ENCODE results near the gene EP400. TPM values are rescaled to one million over a fixed set of nuclear protein-coding genes. Genes with fewer than 3 reads are reported as not detected.

EP400 gene
- total and polyA plus RNA-seq, 9 of the 15 experiments (the other 6 are each of a cell fraction or from before 2014, with no cell fraction given): 4.5 to 58.0 (median 7.0) TPM

DNA sequence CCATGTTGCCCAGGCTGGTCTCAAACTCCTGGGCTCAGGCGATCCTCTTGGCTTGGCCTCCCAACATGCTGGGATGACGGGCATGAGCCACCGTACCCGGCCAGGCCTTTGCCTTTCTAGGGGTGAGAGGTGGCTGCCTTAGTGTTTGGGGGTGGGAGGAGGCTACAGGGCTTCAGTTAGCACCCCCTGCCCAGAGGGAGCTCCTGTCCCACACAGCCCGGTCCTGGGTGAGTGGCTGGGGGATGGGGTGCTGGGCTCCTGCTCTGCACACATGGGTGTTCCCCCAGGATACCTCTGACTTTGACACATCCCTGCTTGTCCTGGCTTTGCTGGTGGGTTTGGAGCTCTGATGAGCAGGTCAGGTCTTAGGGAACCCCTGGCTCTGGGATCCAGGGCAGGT lies 45.4 kb upstream of the EP400 start (continued):
- TF ChIP-seq E2F3 (CRISPR knock-in tag; IDR thresholded peaks at IDR 0.05) (no peak), TCF7L2 (IDR thresholded peaks at IDR 0.05; ENCODE audit: low read depth, low read length) (no peak), ZFP30 (CRISPR knock-in tag; IDR thresholded peaks at IDR 0.05; ENCODE audit: borderline replicate concordance) (no peak), KLF16 (IDR thresholded peaks at IDR 0.05) (no peak), SMARCB1 (IDR thresholded peaks at IDR 0.05; ENCODE audit: insufficient read length, low read depth) (no peak), POLR2AphosphoS2 (IDR thresholded peaks at IDR 0.05; ENCODE audit: low read length) (no peak), ETV1 (tag; conservative IDR thresholded peaks at IDR 0.05; ENCODE audit: low read depth) (no peak), SMAD4 (CRISPR knock-in tag; conservative IDR thresholded peaks at IDR 0.05) (no peak), TAF7 (tag; IDR thresholded peaks at IDR 0.05) (no peak)
- TF ChIP-seq, protein P1, sequence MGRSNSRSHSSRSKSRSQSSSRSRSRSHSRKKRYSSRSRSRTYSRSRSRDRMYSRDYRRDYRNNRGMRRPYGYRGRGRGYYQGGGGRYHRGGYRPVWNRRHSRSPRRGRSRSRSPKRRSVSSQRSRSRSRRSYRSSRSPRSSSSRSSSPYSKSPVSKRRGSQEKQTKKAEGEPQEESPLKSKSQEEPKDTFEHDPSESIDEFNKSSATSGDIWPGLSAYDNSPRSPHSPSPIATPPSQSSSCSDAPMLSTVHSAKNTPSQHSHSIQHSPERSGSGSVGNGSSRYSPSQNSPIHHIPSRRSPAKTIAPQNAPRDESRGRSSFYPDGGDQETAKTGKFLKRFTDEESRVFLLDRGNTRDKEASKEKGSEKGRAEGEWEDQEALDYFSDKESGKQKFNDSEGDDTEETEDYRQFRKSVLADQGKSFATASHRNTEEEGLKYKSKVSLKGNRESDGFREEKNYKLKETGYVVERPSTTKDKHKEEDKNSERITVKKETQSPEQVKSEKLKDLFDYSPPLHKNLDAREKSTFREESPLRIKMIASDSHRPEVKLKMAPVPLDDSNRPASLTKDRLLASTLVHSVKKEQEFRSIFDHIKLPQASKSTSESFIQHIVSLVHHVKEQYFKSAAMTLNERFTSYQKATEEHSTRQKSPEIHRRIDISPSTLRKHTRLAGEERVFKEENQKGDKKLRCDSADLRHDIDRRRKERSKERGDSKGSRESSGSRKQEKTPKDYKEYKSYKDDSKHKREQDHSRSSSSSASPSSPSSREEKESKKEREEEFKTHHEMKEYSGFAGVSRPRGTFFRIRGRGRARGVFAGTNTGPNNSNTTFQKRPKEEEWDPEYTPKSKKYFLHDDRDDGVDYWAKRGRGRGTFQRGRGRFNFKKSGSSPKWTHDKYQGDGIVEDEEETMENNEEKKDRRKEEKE (IDR thresholded peaks at IDR 0.05; ENCODE audit: borderline replicate concordance in 1 of 2, control insufficient read depth in 1 of 2, low read depth in 2 of 2, low read length in 1 of 2): no peak
- TF ChIP-seq, protein P2, sequence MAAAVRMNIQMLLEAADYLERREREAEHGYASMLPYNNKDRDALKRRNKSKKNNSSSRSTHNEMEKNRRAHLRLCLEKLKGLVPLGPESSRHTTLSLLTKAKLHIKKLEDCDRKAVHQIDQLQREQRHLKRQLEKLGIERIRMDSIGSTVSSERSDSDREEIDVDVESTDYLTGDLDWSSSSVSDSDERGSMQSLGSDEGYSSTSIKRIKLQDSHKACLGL (CRISPR knock-in tag; IDR thresholded peaks at IDR 0.05; ENCODE audit: borderline replicate concordance, poor library complexity, severe bottlenecking): no peak
- TF ChIP-seq, protein P3, sequence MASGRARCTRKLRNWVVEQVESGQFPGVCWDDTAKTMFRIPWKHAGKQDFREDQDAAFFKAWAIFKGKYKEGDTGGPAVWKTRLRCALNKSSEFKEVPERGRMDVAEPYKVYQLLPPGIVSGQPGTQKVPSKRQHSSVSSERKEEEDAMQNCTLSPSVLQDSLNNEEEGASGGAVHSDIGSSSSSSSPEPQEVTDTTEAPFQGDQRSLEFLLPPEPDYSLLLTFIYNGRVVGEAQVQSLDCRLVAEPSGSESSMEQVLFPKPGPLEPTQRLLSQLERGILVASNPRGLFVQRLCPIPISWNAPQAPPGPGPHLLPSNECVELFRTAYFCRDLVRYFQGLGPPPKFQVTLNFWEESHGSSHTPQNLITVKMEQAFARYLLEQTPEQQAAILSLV (tag; IDR thresholded peaks at IDR 0.05): no peak
